Ureter (tissue), 1 donor: ENCODE data around the gene PHETA1. TPM values are rescaled to one million over a fixed set of nuclear protein-coding genes. Genes with fewer than 3 reads are reported as not detected.

Experiments
- DNase-seq: peaks from one replicate; pipeline ENCODE4 v3.0.0-alpha.2; 2020; ENCODE audit warnings: low spot score
- total RNA-seq: library from RNA; stranded (reverse); gene quantifications from one replicate; pipeline ENCODE4 v1.2.4, GENCODE V29; 2023
- donor health status: DM: yes; HTN: yes; CAD: no.

PHETA1 gene
- total RNA-seq, 1 donor from 2014 or later, result 7.5 TPM

DNA sequence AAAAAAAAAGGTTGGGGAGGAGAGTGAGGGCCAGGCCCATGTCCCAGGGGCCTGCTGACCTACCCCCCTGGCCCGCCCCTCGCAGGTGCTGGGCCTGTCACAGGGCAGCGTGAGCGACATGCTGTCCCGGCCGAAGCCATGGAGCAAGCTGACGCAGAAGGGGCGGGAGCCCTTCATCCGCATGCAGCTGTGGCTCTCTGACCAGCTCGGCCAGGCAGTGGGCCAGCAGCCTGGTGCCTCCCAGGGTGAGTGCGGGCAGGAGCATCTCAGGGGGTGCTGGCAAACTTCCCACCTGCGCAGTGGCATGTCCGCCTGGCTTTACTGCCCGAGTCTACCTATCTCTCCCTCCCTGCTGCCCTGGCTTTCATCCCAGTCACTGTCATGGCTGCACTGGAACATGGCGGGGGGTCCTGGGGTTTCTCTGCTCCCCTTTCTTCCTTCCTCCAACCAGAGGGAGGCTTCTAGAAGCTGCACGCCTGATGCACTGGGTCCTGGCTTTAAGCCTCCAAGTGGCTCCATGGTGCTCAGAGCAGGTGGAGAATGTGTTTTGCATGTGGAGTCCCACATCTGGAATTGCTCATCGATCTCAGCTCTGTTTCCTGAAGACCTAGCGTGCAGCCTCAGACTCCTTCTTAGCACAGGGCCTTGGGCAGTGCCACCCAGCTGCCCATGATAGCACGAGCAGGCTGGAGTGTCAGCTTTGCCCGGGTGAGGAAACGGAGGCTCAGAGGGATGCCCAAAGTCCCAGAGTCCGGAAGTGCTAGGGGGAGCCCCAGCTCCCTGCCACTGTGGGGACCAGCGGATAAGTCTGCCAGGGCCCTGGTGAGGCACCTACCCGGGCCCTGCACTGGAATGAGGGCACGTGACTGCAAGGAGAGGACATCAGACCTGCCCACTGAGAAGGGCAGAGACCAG is 46.3 kb downstream of the PHETA1 start:
- DNase-seq, result no peak

GRCh38 chr12:111321317-111321716 is 47.6 kb downstream of the PHETA1 start:
- DNase-seq, result no peak

- no peak for DNase-seq
These were observed 48.4 kb downstream of the PHETA1 start for GRCh38 chr12:111320258-111321050.

DNA sequence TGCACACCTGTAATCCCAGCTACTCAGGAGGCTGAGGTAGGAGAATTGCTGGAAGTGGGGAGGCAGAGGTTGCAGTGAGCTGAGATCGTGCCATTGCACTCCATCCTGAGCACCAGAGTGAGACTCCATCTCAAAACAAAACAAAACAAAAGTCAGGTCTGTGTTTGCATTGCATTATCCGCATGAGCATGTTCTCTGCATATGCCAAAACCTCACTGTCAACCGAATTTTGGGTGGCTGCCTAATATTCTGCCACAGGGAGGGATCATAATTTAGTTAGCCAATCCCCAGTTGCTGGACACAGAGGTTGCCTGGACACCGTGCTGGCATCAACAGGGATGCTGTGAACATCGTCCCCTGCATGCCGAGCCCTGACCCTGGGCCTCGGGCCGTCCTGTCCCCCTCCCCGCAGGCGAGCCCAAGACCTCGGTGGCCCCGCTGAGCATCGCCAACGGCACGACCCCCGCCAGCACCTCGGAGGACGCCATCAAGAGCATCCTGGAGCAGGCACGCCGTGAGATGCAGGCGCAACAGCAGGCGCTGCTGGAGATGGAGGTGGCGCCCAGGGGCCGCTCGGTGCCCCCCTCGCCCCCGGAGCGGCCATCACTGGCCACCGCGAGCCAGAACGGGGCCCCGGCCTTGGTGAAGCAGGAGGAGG is 49.2 kb downstream of the PHETA1 start:
- DNase-seq, result no peak

- no peak for DNase-seq
These were observed 50.4 kb downstream of the PHETA1 start for GRCh38 chr12:111318450-111318849.

- DNase-seq, result no peak
These were observed 52.2 kb downstream of the PHETA1 start for GRCh38 chr12:111316671-111317070.

- no peak for DNase-seq
These were observed 53.8 kb downstream of the PHETA1 start for GRCh38 chr12:111314953-111315539.

DNA sequence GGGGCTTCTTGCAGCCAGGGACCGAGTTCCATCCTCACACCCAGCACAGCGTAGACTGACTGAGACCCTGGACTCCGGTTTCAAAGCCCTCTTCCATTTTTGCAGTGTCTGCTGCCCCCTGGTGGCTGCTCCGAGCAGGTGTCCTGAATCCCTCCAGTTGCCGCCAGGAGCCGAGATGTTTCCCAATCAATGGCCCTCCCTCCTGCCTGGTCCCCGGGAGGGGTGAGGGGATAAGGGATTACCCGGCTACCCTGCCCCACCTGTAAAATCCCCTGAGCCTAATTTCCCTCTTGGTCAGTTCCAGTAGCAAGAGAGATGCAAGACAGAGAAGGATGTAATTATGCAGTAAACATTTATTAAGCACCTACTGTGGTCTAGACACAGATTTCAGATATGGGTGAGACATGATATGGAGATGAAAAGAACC is 55.0 kb downstream of the PHETA1 start:
- peak; percentile 63 for DNase-seq

GRCh38 chr12:111312708-111313107 is 56.2 kb downstream of the PHETA1 start:
- no peak for DNase-seq

DNA sequence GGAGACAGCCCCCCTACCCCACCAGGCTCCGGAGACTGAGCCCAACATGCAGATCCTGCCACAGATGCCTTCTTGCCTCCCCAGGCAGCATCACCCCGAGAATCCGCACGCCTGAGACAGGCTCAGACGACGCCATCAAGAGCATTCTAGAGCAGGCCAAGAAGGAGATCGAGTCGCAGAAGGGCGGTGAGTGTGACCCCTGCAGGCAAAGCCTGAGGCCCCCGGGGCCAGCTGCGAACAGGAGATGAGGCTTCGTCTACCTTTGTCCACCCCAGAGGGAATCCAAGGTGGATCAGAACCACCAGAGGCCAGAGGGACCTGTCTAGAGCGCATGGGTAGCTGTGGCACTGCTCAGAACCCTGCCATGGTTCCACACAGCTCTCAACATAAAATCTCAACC is 56.9 kb downstream of the PHETA1 start:
- no peak for DNase-seq

DNA sequence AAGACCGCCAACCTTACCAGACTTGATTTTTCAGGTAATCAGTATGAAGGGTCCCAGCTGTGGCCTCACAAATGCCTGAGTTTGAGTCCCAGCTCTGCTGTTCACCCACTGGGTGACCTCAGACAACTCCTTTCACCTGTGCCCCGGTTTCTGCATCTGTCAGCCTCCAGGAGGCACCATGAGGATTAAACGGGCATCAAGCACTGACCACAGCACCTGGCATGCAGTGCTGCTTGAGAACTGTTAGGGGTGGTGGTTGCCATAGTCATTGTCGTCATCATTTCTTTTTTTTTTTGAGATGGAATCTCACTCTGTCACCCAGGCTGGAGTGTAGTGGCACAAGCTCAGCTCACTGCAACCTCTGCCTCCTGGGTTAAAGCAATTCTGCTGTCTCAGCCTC is 57.9 kb downstream of the PHETA1 start:
- no peak for DNase-seq

Other genes with a start within 250 kb of the PHETA1 start
- gene SH2B3, start 36.8 kb upstream of the PHETA1 start, total RNA-seq, result 20.4 TPM
- 120 TPM for gene ATXN2, start 230.2 kb upstream of the PHETA1 start, total RNA-seq